Activated CD4-positive, alpha-beta T cell treated with anti-CD3 and anti-CD28 coated beads, Interleukin-2, amount 10 ng/mL, durations not matched to agents 24 days and 14 days (primary cell): ENCODE results near the gene PSAPL1. TPM values are rescaled to one million over a fixed set of nuclear protein-coding genes. Genes with fewer than 3 reads are reported as not detected.

Source experiments
- DNase-seq: peaks from one replicate; pipeline ENCODE4 v3.0.0; 2022
- H3K27ac Mint-ChIP-seq: one replicate; pipeline ENCODE4 v1.8.0; 2022; ENCODE audit warnings: mild to moderate bottlenecking, mixed read lengths
- H3K27me3 Mint-ChIP-seq: one replicate; pipeline ENCODE4 v1.8.0; 2022; ENCODE audit warnings: mixed read lengths
- H3K36me3 Mint-ChIP-seq: one replicate; pipeline ENCODE4 v1.8.0; 2022; ENCODE audit warnings: low read depth, mild to moderate bottlenecking, mixed read lengths
- H3K4me1 Mint-ChIP-seq: one replicate; pipeline ENCODE4 v1.8.0; 2021; ENCODE audit warnings: mixed read lengths
- H3K4me3 Mint-ChIP-seq: one replicate; pipeline ENCODE4 v1.8.0; 2022; ENCODE audit warnings: mild to moderate bottlenecking, moderate library complexity, mixed read lengths
- H3K9me3 Mint-ChIP-seq: one replicate; pipeline ENCODE4 v1.8.0; 2021; ENCODE audit warnings: mixed read lengths
- intact Hi-C: fragments of 100-400 bp; cut with micrococcal nuclease; formaldehyde crosslinking; loops from one replicate; pipeline ENCODE4 v1.15.1; 2023
- total RNA-seq: library from RNA; stranded (reverse); gene quantifications from 2 replicates; pipeline ENCODE4 v1.2.3, GENCODE V29; 2022

PSAPL1 gene
- total RNA-seq, 1 donor from 2014 or later: not detected

GRCh38 chr4:7388627-7389026 is 46.1 kb downstream of the PSAPL1 start:
- Mint-ChIP-seq H3K27ac (no peak overlapping the region), H3K4me1 (no peaks in the 10 kb centered on the region), H3K36me3 (no peaks in the 10 kb centered on the region), H3K9me3 (peaks cover 11% of the 10 kb centered on the region), H3K4me3 (no peak overlapping the region), H3K27me3 (no peaks in the 10 kb centered on the region)
- DNase-seq: no peak
- intact Hi-C loops: no loop called here

- no peaks in the 10 kb centered on the region for H3K27me3 Mint-ChIP-seq
- no peaks in the 10 kb centered on the region for H3K36me3 Mint-ChIP-seq
- H3K9me3 Mint-ChIP-seq: peaks cover 11% of the 10 kb centered on the region
- no peak overlapping the region for H3K4me3 Mint-ChIP-seq
- DNase-seq: no peak
- intact Hi-C loops: no loop called here
- no peaks in the 10 kb centered on the region for H3K4me1 Mint-ChIP-seq
- no peak overlapping the region for H3K27ac Mint-ChIP-seq
Measured at GRCh38 chr4:7387925-7388324, 46.8 kb downstream of the PSAPL1 start.

- Mint-ChIP-seq H3K4me1 (no peaks in the 10 kb centered on the region), H3K27me3 (no peaks in the 10 kb centered on the region), H3K9me3 (peaks cover 11% of the 10 kb centered on the region), H3K27ac (no peak overlapping the region), H3K36me3 (no peaks in the 10 kb centered on the region), H3K4me3 (no peak overlapping the region)
- DNase-seq: no peak
- intact Hi-C loops: no loop called here
Measured at GRCh38 chr4:7384929-7385890, 49.5 kb downstream of the PSAPL1 start.

GRCh38 chr4:7384003-7384928 is 50.5 kb downstream of the PSAPL1 start:
- Mint-ChIP-seq H3K4me1 (no peaks in the 10 kb centered on the region), H3K27me3 (no peaks in the 10 kb centered on the region), H3K4me3 (no peak overlapping the region), H3K27ac (no peak overlapping the region), H3K36me3 (no peaks in the 10 kb centered on the region), H3K9me3 (peaks cover 11% of the 10 kb centered on the region)
- DNase-seq: no peak
- intact Hi-C loops: no loop called here

GRCh38 chr4:7383266-7383665 is 51.5 kb downstream of the PSAPL1 start:
- Mint-ChIP-seq H3K9me3 (peaks cover 11% of the 10 kb centered on the region), H3K4me3 (no peak overlapping the region), H3K4me1 (no peaks in the 10 kb centered on the region), H3K27ac (no peak overlapping the region), H3K27me3 (no peaks in the 10 kb centered on the region), H3K36me3 (no peaks in the 10 kb centered on the region)
- no peak for DNase-seq
- intact Hi-C loops: no loop called here

- H3K27ac Mint-ChIP-seq: no peak overlapping the region
- peaks cover 7% of the 10 kb centered on the region for H3K9me3 Mint-ChIP-seq
- no peaks in the 10 kb centered on the region for H3K4me1 Mint-ChIP-seq
- no peak for DNase-seq
- H3K27me3 Mint-ChIP-seq: peaks cover under 1% of the 10 kb centered on the region
- no peak overlapping the region for H3K4me3 Mint-ChIP-seq
- H3K36me3 Mint-ChIP-seq: no peaks in the 10 kb centered on the region
- intact Hi-C loops: no loop called here
Measured at GRCh38 chr4:7382634-7383014, 52.1 kb downstream of the PSAPL1 start.

- Mint-ChIP-seq H3K4me3 (no peak overlapping the region), H3K36me3 (no peaks in the 10 kb centered on the region), H3K9me3 (peaks cover 3% of the 10 kb centered on the region), H3K4me1 (no peaks in the 10 kb centered on the region), H3K27ac (no peak overlapping the region), H3K27me3 (peaks cover 4% of the 10 kb centered on the region)
- intact Hi-C loops: no loop called here
- DNase-seq: no peak
Measured at GRCh38 chr4:7381890-7382633, 52.7 kb downstream of the PSAPL1 start.

GRCh38 chr4:7381221-7381889 is 53.4 kb downstream of the PSAPL1 start:
- peaks cover 8% of the 10 kb centered on the region for H3K27me3 Mint-ChIP-seq
- H3K4me3 Mint-ChIP-seq: no peak overlapping the region

More at GRCh38 chr4:7381221-7381889, 53.4 kb downstream of the PSAPL1 start:
- peaks cover under 1% of the 10 kb centered on the region for H3K9me3 Mint-ChIP-seq
- no peak overlapping the region for H3K27ac Mint-ChIP-seq
- no peaks in the 10 kb centered on the region for H3K4me1 Mint-ChIP-seq
- no peaks in the 10 kb centered on the region for H3K36me3 Mint-ChIP-seq
- intact Hi-C loops: no loop called here
- DNase-seq: no peak

Other genes starting within 250 kb of the PSAPL1 start
- gene SORCS2, start 242.4 kb downstream of the PSAPL1 start, total RNA-seq: 0.05 TPM in 1 of 2 replicates, not detected in the other